ENCODE measurements around the gene KCNQ2.

KCNQ2 gene

DNA sequence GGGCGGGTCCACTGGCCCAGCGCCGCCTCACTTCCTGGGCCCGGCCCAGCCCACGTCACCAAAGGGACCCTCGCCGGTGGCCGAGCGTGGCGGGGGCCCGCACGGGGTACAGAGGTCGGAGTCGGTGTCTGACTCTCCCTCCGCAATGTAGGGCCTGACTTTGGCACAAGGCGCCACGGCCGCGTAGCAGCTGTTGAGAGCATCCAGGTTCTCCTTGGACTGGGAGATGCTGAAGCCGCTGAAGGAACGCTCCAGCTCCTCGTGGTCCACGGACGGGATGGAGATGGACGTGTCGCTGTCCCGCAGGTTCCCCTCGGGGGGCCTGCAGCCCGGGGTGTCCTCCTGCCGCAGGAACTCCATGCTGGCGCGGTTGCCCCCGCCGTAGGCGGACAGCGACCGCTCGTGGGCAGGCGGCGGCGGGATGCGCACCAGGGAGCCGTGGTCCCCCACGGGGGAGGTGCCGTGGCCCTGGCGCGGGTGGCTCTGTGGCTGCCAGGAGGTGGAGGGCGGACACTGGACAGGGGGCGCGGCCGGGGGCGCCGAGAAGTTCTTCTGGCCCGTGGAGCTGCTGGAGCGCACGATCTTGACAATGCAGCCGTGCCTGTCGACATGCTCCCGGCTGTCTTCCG lies 65.7 kb downstream of the KCNQ2 start:
- Mint-ChIP-seq H3K9me3 (no peaks in the 10 kb centered on the region), H3K36me3 (no peaks in the 10 kb centered on the region), H3K4me3 (no peak overlapping the region), H3K27me3 (no peaks in the 10 kb centered on the region), H3K4me1 (peaks cover 8% of the 10 kb centered on the region), H3K27ac (no peak overlapping the region)

GRCh38 chr20:63406011-63406410 lies 66.4 kb downstream of the KCNQ2 start:
- H3K9me3 Mint-ChIP-seq = no peaks in the 10 kb centered on the region
- H3K36me3 Mint-ChIP-seq = no peaks in the 10 kb centered on the region
- peaks cover 5% of the 10 kb centered on the region for H3K4me1 Mint-ChIP-seq
- H3K4me3 Mint-ChIP-seq = no peak overlapping the region
- H3K27me3 Mint-ChIP-seq = no peaks in the 10 kb centered on the region
- H3K27ac Mint-ChIP-seq = peak overlapping the region; percentile 23

DNA sequence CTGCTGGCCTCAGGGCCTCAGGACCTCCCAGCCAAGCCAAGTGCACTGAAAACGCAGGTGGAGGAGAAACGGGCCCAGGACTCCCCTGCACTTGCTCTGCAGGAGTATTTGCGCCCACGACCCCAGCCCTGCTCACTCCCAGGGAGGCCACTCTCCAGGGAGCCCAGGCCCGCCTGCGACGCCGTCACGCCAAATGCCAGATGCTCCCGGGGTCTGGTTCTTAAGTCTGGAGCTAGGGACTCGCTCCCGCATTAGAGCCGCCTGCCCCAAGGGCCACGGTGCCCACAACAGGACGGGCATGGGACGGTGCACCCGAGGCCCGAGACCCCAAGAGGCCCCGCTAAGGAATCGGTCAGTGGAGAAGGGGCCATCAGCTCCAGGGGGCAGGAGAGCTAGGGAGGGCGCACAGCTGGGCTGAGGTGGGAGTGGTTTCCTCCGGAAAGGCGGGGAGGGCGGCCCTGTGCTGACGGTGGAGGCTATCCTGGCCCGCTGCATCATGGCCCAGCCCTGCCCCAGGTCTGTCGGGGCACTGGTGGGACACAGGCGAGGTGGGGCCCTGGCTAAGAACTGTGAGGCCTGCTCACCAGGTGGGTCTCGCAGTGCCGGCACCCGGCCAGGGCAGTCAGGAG lies 67.2 kb downstream of the KCNQ2 start:
- H3K27ac Mint-ChIP-seq = no peak overlapping the region
- H3K27me3 Mint-ChIP-seq = no peaks in the 10 kb centered on the region
- no peaks in the 10 kb centered on the region for H3K9me3 Mint-ChIP-seq
- no peaks in the 10 kb centered on the region for H3K36me3 Mint-ChIP-seq
- peaks cover 5% of the 10 kb centered on the region for H3K4me1 Mint-ChIP-seq
- H3K4me3 Mint-ChIP-seq = no peak overlapping the region

DNA sequence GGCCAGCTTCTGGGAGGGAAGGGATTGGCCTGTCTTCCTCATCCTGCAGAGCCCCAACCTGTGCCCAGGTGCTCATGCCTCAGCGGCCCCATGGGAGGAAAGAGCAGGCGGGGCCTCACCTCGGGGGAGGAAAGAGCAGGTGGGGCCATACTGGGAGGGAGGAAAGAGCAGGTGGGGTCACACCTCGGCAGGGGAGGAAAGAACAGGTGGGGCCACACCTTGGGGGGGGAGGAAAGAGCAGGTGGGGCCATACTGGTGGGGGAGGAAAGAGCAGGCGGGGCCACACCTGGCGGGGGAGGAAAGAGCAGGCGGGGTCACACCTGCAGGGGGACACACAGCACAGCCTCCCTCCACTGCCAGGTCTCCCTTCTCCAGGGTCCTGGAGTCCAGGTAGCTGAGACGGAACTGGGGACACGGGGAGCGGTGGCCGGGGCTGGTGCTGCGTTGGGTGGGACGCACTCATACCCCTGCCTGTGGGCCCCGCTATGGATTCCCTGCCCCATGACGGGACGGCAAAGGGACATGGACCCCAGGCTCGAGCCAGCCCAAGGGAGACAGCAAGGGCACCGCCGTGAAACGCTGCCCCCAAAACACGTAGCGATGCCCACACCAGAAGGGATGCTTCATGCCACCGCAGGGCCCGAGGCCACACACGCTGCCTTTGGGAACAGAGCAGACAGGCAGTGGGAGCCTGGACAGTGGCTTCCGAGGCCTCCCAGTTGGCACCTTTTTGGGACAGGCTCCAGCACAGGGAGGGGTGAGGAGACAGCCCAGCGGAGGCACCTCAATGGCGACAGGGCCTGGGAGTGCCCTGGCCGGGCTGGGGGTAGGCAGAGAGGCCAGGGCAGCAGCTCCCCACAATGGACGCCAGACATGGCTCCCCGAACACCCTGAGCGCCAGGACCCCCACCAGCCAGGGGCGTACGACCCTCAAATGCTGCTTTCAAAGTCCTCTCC lies 68.0 kb downstream of the KCNQ2 start:
- Mint-ChIP-seq H3K4me1 (peaks cover 5% of the 10 kb centered on the region), H3K36me3 (no peaks in the 10 kb centered on the region), H3K27me3 (no peaks in the 10 kb centered on the region), H3K27ac (no peak overlapping the region), H3K9me3 (no peaks in the 10 kb centered on the region), H3K4me3 (no peak overlapping the region)

DNA sequence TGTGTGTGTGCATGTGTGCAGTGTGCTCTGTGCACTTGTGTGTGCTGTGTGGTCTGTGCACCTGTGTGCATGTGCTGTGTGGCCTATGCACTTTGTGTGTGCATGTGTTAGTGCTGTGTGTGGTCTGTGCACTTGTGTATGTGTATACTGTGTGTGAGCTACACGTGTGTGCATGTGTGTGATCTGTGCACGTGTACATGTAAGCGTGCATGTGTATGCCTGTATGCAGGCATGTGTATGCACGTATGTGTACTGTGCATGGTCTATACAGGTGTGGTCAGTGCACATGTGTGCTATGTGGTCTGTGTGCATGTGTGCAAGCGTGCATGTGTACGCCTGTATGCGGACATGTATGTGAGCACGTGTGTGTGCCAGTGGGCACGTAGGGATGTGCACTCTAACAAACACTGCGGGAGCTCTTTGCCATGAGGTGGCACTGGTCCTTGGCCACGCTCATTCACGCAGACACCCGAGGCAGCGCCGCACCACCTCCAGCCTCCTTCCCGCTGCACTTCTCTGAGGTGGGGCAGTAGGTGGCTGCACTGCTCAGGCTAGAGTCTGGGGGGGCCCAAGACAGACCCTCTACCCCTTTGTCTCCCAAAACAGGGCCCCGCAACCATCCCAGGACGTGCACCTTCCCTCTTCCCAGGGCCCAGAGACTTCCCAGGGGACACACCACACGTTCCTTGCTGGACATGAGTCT lies 68.9 kb downstream of the KCNQ2 start:
- Mint-ChIP-seq H3K4me3 (no peak overlapping the region), H3K27ac (no peak overlapping the region), H3K27me3 (no peaks in the 10 kb centered on the region), H3K9me3 (no peaks in the 10 kb centered on the region), H3K36me3 (no peaks in the 10 kb centered on the region), H3K4me1 (no peaks in the 10 kb centered on the region)

- H3K4me1 Mint-ChIP-seq = no peaks in the 10 kb centered on the region
- H3K9me3 Mint-ChIP-seq = no peaks in the 10 kb centered on the region
- no peaks in the 10 kb centered on the region for H3K27me3 Mint-ChIP-seq
- H3K4me3 Mint-ChIP-seq = no peak overlapping the region
- H3K36me3 Mint-ChIP-seq = no peaks in the 10 kb centered on the region
- H3K27ac Mint-ChIP-seq = no peak overlapping the region
Measured at GRCh38 chr20:63402860-63403220, 69.6 kb downstream of the KCNQ2 start.

GRCh38 chr20:63402181-63402859 lies 70.1 kb downstream of the KCNQ2 start:
- no peak overlapping the region for H3K4me3 Mint-ChIP-seq

GRCh38 chr20:63401384-63402110 lies 70.9 kb downstream of the KCNQ2 start:
- no peaks in the 10 kb centered on the region for H3K36me3 Mint-ChIP-seq
- H3K9me3 Mint-ChIP-seq = no peaks in the 10 kb centered on the region
- H3K27ac Mint-ChIP-seq = no peak overlapping the region
- H3K4me1 Mint-ChIP-seq = no peaks in the 10 kb centered on the region
- no peak overlapping the region for H3K4me3 Mint-ChIP-seq
- H3K27me3 Mint-ChIP-seq = no peaks in the 10 kb centered on the region

More at GRCh38 chr20:63402181-63402859, 70.1 kb downstream of the KCNQ2 start:
- Mint-ChIP-seq H3K36me3 (no peaks in the 10 kb centered on the region), H3K4me1 (no peaks in the 10 kb centered on the region), H3K9me3 (no peaks in the 10 kb centered on the region), H3K27me3 (no peaks in the 10 kb centered on the region), H3K27ac (no peak overlapping the region)

DNA sequence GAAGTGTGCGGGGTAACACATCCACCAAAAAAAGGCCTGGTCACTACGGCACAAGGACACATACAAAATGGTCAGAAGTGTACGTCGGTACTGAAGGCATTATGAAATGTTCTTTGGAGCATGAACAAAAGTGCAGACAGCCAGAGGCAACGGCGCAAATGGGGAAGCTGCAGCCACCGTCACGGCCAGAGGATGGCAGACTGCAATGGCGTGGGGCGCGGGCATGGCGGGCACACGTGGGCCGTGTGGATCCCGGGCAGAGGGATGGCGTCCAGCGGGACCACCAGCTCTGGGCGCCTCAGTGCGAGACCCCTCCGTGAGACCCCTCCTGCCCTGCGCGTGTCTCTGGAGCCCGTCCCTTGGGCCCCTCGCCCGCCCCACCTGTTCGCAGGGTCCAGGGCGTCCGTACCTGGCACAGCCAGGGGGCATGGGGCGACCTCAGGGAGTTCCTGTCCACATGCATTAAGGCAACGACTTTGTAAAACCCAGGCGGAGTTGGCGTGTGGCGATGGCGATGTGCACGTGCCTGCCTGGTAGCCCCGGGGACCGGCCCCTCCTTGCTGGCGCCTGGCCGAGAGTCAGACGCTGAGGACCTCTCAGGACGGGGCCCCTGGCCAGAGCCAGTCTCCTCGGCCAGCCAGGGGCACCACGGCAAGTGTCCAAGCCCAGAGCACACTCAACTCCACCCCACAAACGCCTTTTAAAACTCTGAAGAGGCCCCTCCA lies 71.8 kb downstream of the KCNQ2 start:
- H3K4me3 Mint-ChIP-seq = no peak overlapping the region
- no peak overlapping the region for H3K27ac Mint-ChIP-seq
- no peaks in the 10 kb centered on the region for H3K9me3 Mint-ChIP-seq

GRCh38 chr20:63399596-63400375 lies 72.7 kb downstream of the KCNQ2 start:
- no peaks in the 10 kb centered on the region for H3K9me3 Mint-ChIP-seq
- H3K27me3 Mint-ChIP-seq = no peaks in the 10 kb centered on the region
- H3K36me3 Mint-ChIP-seq = no peaks in the 10 kb centered on the region

More for the DNA sequence above, 71.8 kb downstream of the KCNQ2 start:
- no peaks in the 10 kb centered on the region for H3K36me3 Mint-ChIP-seq
- H3K4me1 Mint-ChIP-seq = no peaks in the 10 kb centered on the region
- H3K27me3 Mint-ChIP-seq = no peaks in the 10 kb centered on the region

GRCh38 chr20:63398744-63399514 lies 73.5 kb downstream of the KCNQ2 start:
- Mint-ChIP-seq H3K9me3 (no peaks in the 10 kb centered on the region), H3K4me3 (no peak overlapping the region), H3K36me3 (no peaks in the 10 kb centered on the region), H3K27me3 (no peaks in the 10 kb centered on the region), H3K4me1 (no peaks in the 10 kb centered on the region), H3K27ac (no peak overlapping the region)

More at GRCh38 chr20:63399596-63400375, 72.7 kb downstream of the KCNQ2 start:
- Mint-ChIP-seq H3K4me3 (no peak overlapping the region), H3K27ac (no peak overlapping the region), H3K4me1 (no peaks in the 10 kb centered on the region)

- no peak overlapping the region for H3K27ac Mint-ChIP-seq
- H3K36me3 Mint-ChIP-seq = no peaks in the 10 kb centered on the region
- H3K27me3 Mint-ChIP-seq = peaks cover 3% of the 10 kb centered on the region
- no peak overlapping the region for H3K4me3 Mint-ChIP-seq
- H3K4me1 Mint-ChIP-seq = no peaks in the 10 kb centered on the region
- no peaks in the 10 kb centered on the region for H3K9me3 Mint-ChIP-seq
Measured at GRCh38 chr20:63397946-63398450, 74.5 kb downstream of the KCNQ2 start.

Data from activated naive CD4-positive, alpha-beta T cell treated with anti-CD3 and anti-CD28 coated beads, Interleukin-2, amount 50 U/mL, for 24 hours (primary cell).